ENCODE data around the gene ADAMTS8. TPM values are rescaled to one million over a fixed set of nuclear protein-coding genes. Genes with fewer than 3 reads are reported as not detected.

ADAMTS8 gene
- polyA plus RNA-seq, 1 experiment: 0.05 TPM

DNA sequence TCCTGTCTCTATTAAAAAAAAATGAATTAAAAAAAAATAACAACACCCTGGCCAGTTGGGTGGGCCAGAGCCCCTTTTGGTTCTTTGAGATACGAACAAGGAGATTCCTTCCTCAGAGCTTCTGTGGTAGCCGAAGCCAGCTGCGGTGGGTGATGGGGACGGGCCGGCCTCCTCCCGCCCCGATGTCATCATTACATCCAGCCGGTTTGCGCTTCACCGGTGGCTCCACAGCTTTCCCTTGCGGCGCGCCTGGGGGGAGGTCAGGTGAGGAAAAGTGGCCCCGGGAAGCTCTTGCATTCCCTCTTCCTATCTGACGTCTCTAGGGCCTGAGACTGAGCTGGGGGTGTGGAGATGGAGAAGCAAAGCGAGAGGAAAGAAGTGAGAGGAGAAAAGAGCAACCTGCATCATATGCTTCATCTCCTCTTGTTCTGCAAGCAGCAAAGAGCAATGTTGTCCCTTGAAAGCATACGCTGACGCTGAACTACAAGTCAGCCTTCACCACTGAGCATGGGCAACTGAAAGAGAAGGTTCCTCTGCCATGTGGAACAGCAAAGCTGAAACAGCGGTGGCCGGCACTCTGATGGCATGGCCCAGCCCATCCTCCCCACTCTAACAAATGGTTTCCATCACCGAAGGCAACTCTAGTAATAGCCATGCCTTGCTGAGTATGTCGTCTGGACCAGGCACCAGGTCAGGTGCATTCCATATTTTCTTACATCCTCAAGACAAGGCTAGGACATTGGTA is 6.0 kb downstream of the ADAMTS8 start:
- no peaks in the 10 kb centered on the region for H3K36me3 ChIP-seq (ENCODE audit: control insufficient read depth, insufficient read depth, low read length)
- ChIA-PET POLR2A (no interaction called here), CTCF (interaction anchor here (0.8 to 1.2 kb wide), 2 partner anchors 9 to 440 kb away, joined by 3 to 5 read pairs; no protein-coding TSS in a partner anchor)
- TF ChIP-seq, protein P1, sequence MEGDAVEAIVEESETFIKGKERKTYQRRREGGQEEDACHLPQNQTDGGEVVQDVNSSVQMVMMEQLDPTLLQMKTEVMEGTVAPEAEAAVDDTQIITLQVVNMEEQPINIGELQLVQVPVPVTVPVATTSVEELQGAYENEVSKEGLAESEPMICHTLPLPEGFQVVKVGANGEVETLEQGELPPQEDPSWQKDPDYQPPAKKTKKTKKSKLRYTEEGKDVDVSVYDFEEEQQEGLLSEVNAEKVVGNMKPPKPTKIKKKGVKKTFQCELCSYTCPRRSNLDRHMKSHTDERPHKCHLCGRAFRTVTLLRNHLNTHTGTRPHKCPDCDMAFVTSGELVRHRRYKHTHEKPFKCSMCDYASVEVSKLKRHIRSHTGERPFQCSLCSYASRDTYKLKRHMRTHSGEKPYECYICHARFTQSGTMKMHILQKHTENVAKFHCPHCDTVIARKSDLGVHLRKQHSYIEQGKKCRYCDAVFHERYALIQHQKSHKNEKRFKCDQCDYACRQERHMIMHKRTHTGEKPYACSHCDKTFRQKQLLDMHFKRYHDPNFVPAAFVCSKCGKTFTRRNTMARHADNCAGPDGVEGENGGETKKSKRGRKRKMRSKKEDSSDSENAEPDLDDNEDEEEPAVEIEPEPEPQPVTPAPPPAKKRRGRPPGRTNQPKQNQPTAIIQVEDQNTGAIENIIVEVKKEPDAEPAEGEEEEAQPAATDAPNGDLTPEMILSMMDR (IDR thresholded peaks at IDR 0.05; ENCODE audit: insufficient read depth, low read depth, low read length): no peak
- peaks cover 51% of the 10 kb centered on the region for H3K27me3 ChIP-seq (ENCODE audit: control insufficient read depth, insufficient read depth, low read length)
- H3K4me3 ChIP-seq (ENCODE audit: low read depth, low read length): no peak overlapping the region
- DNase-seq (ENCODE audit: low read depth): no peak

DNA sequence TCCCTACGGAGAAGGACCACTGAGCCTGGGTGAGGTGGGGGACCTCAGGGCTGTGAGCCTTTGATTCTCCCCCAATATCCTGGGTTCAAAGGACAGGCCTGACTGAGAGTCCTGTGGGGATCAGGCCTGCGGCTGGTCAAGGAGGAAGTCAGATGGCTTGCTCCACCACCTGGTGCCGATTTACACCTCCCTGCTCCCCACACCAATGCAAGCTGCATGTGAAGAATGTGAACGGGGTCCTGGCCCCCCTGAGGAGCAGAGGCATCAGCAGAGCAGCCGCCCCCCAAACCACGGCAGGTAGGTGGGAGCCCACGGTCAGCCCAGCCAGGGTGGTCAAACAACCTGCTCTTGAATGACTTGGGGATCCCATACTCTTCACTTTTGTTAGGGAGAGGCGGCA is 6.7 kb downstream of the ADAMTS8 start:
- ChIA-PET CTCF (interaction anchor here (1.0 to 1.2 kb wide), 2 partner anchors 9 to 495 kb away, joined by 3 to 5 read pairs; no protein-coding TSS in a partner anchor), POLR2A (no interaction called here)
- no peak for DNase-seq (ENCODE audit: low read depth)
- H3K27me3 ChIP-seq (ENCODE audit: control insufficient read depth, insufficient read depth, low read length): peaks cover 46% of the 10 kb centered on the region
- H3K36me3 ChIP-seq (ENCODE audit: control insufficient read depth, insufficient read depth, low read length): no peaks in the 10 kb centered on the region
- no peak overlapping the region for H3K4me3 ChIP-seq (ENCODE audit: low read depth, low read length)
- TF ChIP-seq, protein P1 (IDR thresholded peaks at IDR 0.05; ENCODE audit: insufficient read depth, low read depth, low read length): no peak

DNA sequence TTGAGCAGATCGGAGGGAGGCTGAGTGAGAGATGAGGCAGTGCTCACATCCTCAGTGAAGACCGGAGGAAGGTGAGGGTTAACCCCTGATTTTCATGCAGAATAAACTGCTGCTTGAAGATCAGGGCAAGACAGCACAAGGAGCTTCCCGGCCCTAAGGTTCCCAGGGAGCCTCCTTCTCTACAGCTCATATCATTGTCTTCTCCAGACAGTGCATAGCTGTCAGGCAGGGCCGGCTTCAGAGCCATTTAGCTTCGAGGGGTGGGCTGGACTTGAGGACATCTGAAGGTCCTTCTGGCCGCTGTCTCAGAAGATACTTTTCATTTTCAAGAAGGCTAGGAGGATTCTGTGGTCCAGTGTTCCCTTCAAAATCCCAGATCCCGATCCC is 7.2 kb downstream of the ADAMTS8 start:
- H3K36me3 ChIP-seq (ENCODE audit: control insufficient read depth, insufficient read depth, low read length): no peaks in the 10 kb centered on the region
- TF ChIP-seq, protein P1 (IDR thresholded peaks at IDR 0.05; ENCODE audit: insufficient read depth, low read depth, low read length): no peak
- ChIA-PET POLR2A (no interaction called here), CTCF (interaction anchor here (0.7 to 1.0 kb wide), 2 partner anchors 441 to 496 kb away, joined by 3 to 4 read pairs; no protein-coding TSS in a partner anchor)
- H3K4me3 ChIP-seq (ENCODE audit: low read depth, low read length): no peak overlapping the region
- no peak for DNase-seq (ENCODE audit: low read depth)
- H3K27me3 ChIP-seq (ENCODE audit: control insufficient read depth, insufficient read depth, low read length): peaks cover 41% of the 10 kb centered on the region

DNA sequence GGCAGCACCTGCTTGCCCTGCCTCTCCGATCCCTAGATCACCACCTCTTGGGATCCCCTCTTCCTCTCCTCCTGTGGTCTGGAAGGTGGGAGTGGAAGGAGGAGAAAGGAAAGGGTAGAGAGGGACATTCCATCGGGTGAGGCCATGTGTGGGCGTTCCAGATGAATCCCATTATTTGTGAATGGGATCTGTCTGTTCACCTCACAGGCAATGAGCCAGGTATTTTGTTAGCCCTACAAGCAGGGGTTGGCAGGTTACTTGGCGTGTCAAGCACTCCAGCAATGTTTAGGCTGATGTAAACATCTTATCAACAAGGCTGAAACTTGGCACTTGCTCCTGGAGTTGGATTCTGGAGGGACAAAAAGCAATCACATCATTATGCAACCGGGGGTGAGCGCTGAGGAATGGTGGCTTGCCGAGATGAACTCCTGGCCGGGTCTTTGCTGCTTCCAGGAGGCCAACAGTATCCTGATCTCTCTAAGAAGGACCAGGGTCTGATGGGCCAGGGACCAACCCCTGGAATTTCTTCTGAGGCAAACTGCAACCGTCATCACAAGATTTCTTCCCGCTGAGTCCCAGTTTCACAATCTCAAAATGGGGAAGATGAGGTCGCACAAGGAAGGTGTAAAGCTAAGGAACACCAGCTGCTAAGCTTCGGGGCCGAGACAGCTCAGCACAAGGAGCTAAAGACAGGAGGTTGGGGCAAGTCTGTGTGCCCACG is 7.8 kb downstream of the ADAMTS8 start:
- TF ChIP-seq, protein P1 (IDR thresholded peaks at IDR 0.05; ENCODE audit: insufficient read depth, low read depth, low read length): no peak
- Histone ChIP-seq H3K27me3 (ENCODE audit: control insufficient read depth, insufficient read depth, low read length) (peaks cover 37% of the 10 kb centered on the region), H3K4me3 (ENCODE audit: low read depth, low read length) (no peak overlapping the region), H3K36me3 (ENCODE audit: control insufficient read depth, insufficient read depth, low read length) (no peaks in the 10 kb centered on the region)
- ChIA-PET CTCF (interaction anchor here (0.7 to 1.0 kb wide), 2 partner anchors 442 to 496 kb away, joined by 3 to 4 read pairs; no protein-coding TSS in a partner anchor), POLR2A (no interaction called here)
- DNase-seq (ENCODE audit: low read depth): no peak

DNA sequence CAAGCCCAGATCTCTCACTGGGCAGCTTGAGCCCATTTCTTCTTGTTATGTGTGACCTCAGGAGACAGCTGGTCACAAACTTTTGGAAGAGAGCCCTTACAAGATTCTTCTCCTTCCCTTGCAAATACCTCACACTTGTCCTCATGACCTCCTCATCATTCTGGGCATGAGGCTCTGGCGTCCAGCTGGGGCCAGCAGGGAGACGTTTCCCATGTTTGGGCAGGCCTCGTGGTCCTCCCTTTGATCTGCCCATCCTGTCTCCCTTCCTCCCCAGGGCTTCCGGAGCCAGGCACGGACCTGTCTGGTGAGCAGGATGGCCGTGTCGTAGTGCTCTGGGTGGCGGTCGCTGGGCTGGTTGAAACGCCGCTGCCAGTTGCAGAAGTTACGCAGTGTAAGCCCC is 9.7 kb downstream of the ADAMTS8 start:
- peaks cover 27% of the 10 kb centered on the region for H3K27me3 ChIP-seq (ENCODE audit: control insufficient read depth, insufficient read depth, low read length)
- H3K4me3 ChIP-seq (ENCODE audit: low read depth, low read length): no peak overlapping the region
- TF ChIP-seq, protein P1 (IDR thresholded peaks at IDR 0.05; ENCODE audit: insufficient read depth, low read depth, low read length): no peak
- ChIA-PET CTCF (interaction anchor here (0.8 to 1.9 kb wide), 5 partner anchors 11 to 498 kb away, joined by 3 to 5 read pairs (median 4); no protein-coding TSS in a partner anchor), POLR2A (no interaction called here)
- no peaks in the 10 kb centered on the region for H3K36me3 ChIP-seq (ENCODE audit: control insufficient read depth, insufficient read depth, low read length)
- DNase-seq (ENCODE audit: low read depth): no peak
